HL-60 (cell line): Measurements from ENCODE around the gene ITPA.

Experiments
- GABPA ChIP-seq: IDR thresholded peaks from 2 replicates; pipeline ENCODE4 v1.6.1; 2012; ENCODE audit warnings: low read depth
- POLR2AphosphoS5 ChIP-seq: IDR thresholded peaks from 2 replicates; pipeline ENCODE4 v1.6.1; 2012; ENCODE audit warnings: low read depth
- SPI1 ChIP-seq: IDR thresholded peaks from 2 replicates; pipeline ENCODE4 v1.6.1; 2012; ENCODE audit warnings: low read depth, mild to moderate bottlenecking, borderline replicate concordance
- TF ChIP-seq, protein P1 (sequence below): IDR thresholded peaks from one replicate; pipeline ENCODE4 v1.5.1; 2011; ENCODE audit warnings: low read length, control low read depth, inconsistent platforms; ENCODE audit not compliant: insufficient read depth
- TF ChIP-seq, protein P2 (sequence below): IDR thresholded peaks from 2 replicates; pipeline ENCODE4 v1.6.1; 2012; ENCODE audit warnings: low read depth; ENCODE audit not compliant: insufficient replicate concordance

DNA sequence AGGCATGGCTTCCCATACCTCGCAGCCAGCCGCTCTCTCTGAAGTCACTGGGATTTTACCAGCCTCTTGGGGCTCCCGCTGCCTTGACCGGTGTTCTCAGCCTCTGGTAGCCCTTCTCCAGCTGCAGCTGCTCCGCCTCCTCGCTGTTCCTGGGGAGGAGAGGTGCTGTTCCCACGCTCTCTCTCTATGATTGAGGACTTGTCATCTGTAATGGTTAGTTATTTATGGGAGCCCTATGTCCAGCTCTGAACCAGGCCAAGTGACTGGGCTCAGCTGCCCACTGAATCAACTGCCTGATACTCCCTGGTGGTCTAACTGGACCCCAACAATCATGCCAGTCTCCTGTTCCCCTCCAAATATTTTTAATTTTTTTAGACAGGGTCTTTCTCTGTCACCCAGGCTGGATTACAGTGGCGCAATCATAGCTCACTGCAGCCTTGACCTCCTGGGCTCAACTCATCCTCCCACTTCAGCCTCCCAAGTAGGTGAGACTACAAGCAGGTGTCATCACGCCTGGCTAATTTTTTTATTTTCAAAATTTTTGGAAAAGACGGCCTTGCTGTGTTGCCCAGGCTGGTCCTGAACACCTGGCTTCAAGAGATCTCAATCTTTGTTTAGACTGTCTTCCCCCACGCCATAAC is 34.5 kb downstream of the ITPA start:
- TF ChIP-seq, protein P1, sequence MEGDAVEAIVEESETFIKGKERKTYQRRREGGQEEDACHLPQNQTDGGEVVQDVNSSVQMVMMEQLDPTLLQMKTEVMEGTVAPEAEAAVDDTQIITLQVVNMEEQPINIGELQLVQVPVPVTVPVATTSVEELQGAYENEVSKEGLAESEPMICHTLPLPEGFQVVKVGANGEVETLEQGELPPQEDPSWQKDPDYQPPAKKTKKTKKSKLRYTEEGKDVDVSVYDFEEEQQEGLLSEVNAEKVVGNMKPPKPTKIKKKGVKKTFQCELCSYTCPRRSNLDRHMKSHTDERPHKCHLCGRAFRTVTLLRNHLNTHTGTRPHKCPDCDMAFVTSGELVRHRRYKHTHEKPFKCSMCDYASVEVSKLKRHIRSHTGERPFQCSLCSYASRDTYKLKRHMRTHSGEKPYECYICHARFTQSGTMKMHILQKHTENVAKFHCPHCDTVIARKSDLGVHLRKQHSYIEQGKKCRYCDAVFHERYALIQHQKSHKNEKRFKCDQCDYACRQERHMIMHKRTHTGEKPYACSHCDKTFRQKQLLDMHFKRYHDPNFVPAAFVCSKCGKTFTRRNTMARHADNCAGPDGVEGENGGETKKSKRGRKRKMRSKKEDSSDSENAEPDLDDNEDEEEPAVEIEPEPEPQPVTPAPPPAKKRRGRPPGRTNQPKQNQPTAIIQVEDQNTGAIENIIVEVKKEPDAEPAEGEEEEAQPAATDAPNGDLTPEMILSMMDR, result no peak
- TF ChIP-seq GABPA (no peak), POLR2AphosphoS5 (no peak), SPI1 (no peak)
- TF ChIP-seq, protein P2, sequence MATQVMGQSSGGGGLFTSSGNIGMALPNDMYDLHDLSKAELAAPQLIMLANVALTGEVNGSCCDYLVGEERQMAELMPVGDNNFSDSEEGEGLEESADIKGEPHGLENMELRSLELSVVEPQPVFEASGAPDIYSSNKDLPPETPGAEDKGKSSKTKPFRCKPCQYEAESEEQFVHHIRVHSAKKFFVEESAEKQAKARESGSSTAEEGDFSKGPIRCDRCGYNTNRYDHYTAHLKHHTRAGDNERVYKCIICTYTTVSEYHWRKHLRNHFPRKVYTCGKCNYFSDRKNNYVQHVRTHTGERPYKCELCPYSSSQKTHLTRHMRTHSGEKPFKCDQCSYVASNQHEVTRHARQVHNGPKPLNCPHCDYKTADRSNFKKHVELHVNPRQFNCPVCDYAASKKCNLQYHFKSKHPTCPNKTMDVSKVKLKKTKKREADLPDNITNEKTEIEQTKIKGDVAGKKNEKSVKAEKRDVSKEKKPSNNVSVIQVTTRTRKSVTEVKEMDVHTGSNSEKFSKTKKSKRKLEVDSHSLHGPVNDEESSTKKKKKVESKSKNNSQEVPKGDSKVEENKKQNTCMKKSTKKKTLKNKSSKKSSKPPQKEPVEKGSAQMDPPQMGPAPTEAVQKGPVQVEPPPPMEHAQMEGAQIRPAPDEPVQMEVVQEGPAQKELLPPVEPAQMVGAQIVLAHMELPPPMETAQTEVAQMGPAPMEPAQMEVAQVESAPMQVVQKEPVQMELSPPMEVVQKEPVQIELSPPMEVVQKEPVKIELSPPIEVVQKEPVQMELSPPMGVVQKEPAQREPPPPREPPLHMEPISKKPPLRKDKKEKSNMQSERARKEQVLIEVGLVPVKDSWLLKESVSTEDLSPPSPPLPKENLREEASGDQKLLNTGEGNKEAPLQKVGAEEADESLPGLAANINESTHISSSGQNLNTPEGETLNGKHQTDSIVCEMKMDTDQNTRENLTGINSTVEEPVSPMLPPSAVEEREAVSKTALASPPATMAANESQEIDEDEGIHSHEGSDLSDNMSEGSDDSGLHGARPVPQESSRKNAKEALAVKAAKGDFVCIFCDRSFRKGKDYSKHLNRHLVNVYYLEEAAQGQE, result no peak
